ENCODE measurements around the gene RORC. TPM values are rescaled to one million over a fixed set of nuclear protein-coding genes. Genes with fewer than 3 reads are reported as not detected.

RORC gene
- total RNA-seq, 1 donor from 2014 or later = not detected

DNA sequence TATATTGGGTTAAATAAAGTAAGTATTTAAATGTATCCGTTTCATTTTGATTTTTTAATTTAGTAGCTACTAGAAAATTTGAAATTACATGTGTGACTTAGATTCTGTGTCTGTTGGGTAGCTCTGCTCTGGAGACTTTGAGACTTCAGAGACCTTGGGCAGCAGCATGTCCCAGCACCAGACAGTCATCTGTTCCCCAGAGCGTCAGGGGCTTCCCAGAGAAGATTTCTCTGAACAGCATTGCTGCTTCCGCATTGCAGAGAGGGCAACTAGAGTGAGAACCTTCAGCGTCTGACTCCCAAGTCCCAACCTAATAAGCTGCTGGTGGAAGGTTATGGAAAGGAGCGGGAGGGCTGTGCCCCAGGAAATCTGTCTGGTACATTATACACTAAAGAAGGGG is 33.0 kb downstream of the RORC start:
- Mint-ChIP-seq H3K27ac (ENCODE audit: unreplicated experiment) (no peak overlapping the region), H3K4me3 (ENCODE audit: unreplicated experiment) (no peak overlapping the region), H3K4me1 (ENCODE audit: low read depth, unreplicated experiment) (peaks cover 2% of the 10 kb centered on the region), H3K9me3 (ENCODE audit: unreplicated experiment) (peaks cover 2% of the 10 kb centered on the region), H3K27me3 (ENCODE audit: unreplicated experiment) (peaks cover 9% of the 10 kb centered on the region), H3K36me3 (ENCODE audit: unreplicated experiment) (peaks cover 7% of the 10 kb centered on the region)
- TF ChIP-seq, protein P1, sequence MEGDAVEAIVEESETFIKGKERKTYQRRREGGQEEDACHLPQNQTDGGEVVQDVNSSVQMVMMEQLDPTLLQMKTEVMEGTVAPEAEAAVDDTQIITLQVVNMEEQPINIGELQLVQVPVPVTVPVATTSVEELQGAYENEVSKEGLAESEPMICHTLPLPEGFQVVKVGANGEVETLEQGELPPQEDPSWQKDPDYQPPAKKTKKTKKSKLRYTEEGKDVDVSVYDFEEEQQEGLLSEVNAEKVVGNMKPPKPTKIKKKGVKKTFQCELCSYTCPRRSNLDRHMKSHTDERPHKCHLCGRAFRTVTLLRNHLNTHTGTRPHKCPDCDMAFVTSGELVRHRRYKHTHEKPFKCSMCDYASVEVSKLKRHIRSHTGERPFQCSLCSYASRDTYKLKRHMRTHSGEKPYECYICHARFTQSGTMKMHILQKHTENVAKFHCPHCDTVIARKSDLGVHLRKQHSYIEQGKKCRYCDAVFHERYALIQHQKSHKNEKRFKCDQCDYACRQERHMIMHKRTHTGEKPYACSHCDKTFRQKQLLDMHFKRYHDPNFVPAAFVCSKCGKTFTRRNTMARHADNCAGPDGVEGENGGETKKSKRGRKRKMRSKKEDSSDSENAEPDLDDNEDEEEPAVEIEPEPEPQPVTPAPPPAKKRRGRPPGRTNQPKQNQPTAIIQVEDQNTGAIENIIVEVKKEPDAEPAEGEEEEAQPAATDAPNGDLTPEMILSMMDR (IDR thresholded peaks at IDR 0.05; ENCODE audit: partially characterized antibody, unreplicated experiment) = no peak
- no peak for DNase-seq

GRCh38 chr1:151790940-151791651 is 40.5 kb downstream of the RORC start:
- no peaks in the 10 kb centered on the region for H3K36me3 Mint-ChIP-seq (ENCODE audit: unreplicated experiment)
- peaks cover 12% of the 10 kb centered on the region for H3K27me3 Mint-ChIP-seq (ENCODE audit: unreplicated experiment)
- peak overlapping the region; percentile 100 for H3K27ac Mint-ChIP-seq (ENCODE audit: unreplicated experiment)
- H3K4me3 Mint-ChIP-seq (ENCODE audit: unreplicated experiment) = peak overlapping the region; percentile 100
- H3K9me3 Mint-ChIP-seq (ENCODE audit: unreplicated experiment) = peaks cover 12% of the 10 kb centered on the region
- TF ChIP-seq, protein P1 (IDR thresholded peaks at IDR 0.05; ENCODE audit: partially characterized antibody, unreplicated experiment) = no peak
- DNase-seq = peak; percentile 63
- peaks cover 8% of the 10 kb centered on the region for H3K4me1 Mint-ChIP-seq (ENCODE audit: low read depth, unreplicated experiment)

GRCh38 chr1:151790071-151790939 is 41.3 kb downstream of the RORC start, which contains the start of gene TDRKH:
Gene TDRKH (minus strand): TSS chr1:151790500. CDS start chr1:151783022, 7,478 bp downstream.
- Mint-ChIP-seq H3K9me3 (ENCODE audit: unreplicated experiment) (peaks cover 12% of the 10 kb centered on the region), H3K27me3 (ENCODE audit: unreplicated experiment) (peaks cover 12% of the 10 kb centered on the region)
- TF ChIP-seq, protein P1 (IDR thresholded peaks at IDR 0.05; ENCODE audit: partially characterized antibody, unreplicated experiment) = peak; percentile 48

GRCh38 chr1:151787689-151788088 is 43.9 kb downstream of the RORC start:
- Mint-ChIP-seq H3K27me3 (ENCODE audit: unreplicated experiment) (peaks cover 14% of the 10 kb centered on the region), H3K9me3 (ENCODE audit: unreplicated experiment) (peaks cover 12% of the 10 kb centered on the region), H3K36me3 (ENCODE audit: unreplicated experiment) (no peaks in the 10 kb centered on the region), H3K4me1 (ENCODE audit: low read depth, unreplicated experiment) (peaks cover 8% of the 10 kb centered on the region), H3K4me3 (ENCODE audit: unreplicated experiment) (no peak overlapping the region), H3K27ac (ENCODE audit: unreplicated experiment) (no peak overlapping the region)
- TF ChIP-seq, protein P1 (IDR thresholded peaks at IDR 0.05; ENCODE audit: partially characterized antibody, unreplicated experiment) = no peak
- DNase-seq = no peak

More at GRCh38 chr1:151790071-151790939, 41.3 kb downstream of the RORC start, which contains the start of gene TDRKH:
- Mint-ChIP-seq H3K27ac (ENCODE audit: unreplicated experiment) (peak within 1 kb of the TSS; percentile 100), H3K36me3 (ENCODE audit: unreplicated experiment) (no peaks in the 10 kb centered on the region), H3K4me3 (ENCODE audit: unreplicated experiment) (peak within 1 kb of the TSS; percentile 100), H3K4me1 (ENCODE audit: low read depth, unreplicated experiment) (peaks cover 8% of the 10 kb centered on the region)
- peak; percentile 98 for DNase-seq
